BE2C (cell line): ENCODE measurements around the gene ELMO1.

Experiments used
- DNase-seq: peaks from one replicate; pipeline ENCODE4 v3.0.0-alpha.2; 2020
- H3K27me3 ChIP-seq: fragments of 250-450 bp; sonication (Bioruptor Pico); 2 replicates; pipeline ENCODE4 v1.5.1; 2020; ENCODE audit warnings: mild to moderate bottlenecking
- H3K36me3 ChIP-seq: fragments of 250-450 bp; sonication (Bioruptor Pico); 2 replicates; pipeline ENCODE4 v1.5.1; 2020; ENCODE audit warnings: mild to moderate bottlenecking
- H3K4me1 ChIP-seq: fragments of 250-450 bp; sonication (Bioruptor Pico); 2 replicates; pipeline ENCODE4 v1.5.1; 2020
- H3K4me3 ChIP-seq: 2 replicates; pipeline ENCODE4 v1.5.1; 2011; ENCODE audit warnings: low read depth, low read length
- H3K9me3 ChIP-seq: fragments of 250-450 bp; sonication (Bioruptor Pico); 2 replicates; pipeline ENCODE4 v1.5.1; 2020
- TF ChIP-seq, protein P1 (sequence below): IDR thresholded peaks from 2 replicates; pipeline ENCODE4 v1.5.1; 2012; ENCODE audit warnings: mild to moderate bottlenecking, low read depth, low read length

The ELMO1 gene

DNA sequence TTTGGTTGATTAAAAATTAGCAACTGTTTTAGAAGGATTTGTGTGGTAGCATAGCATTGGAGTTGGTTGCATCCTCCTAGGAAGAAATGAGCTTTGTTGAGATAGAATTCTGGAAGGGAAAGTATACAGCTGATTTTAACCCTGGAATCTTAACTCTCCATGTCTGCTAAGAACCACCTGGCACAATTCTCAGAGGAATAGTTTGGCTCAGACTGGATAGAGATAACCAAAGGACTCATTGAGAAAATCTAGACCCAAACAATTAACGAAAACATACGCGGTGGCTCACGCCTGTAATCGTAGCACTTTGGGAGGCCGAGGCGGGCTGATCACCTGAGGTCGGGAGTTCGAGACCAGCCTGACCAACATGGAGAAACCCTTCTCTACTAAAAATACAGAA, 625.3 kb downstream of the ELMO1 start:
- no peaks in the 10 kb centered on the region for H3K27me3 ChIP-seq
- DNase-seq, result no peak
- no peaks in the 10 kb centered on the region for H3K4me1 ChIP-seq
- TF ChIP-seq, protein P1, sequence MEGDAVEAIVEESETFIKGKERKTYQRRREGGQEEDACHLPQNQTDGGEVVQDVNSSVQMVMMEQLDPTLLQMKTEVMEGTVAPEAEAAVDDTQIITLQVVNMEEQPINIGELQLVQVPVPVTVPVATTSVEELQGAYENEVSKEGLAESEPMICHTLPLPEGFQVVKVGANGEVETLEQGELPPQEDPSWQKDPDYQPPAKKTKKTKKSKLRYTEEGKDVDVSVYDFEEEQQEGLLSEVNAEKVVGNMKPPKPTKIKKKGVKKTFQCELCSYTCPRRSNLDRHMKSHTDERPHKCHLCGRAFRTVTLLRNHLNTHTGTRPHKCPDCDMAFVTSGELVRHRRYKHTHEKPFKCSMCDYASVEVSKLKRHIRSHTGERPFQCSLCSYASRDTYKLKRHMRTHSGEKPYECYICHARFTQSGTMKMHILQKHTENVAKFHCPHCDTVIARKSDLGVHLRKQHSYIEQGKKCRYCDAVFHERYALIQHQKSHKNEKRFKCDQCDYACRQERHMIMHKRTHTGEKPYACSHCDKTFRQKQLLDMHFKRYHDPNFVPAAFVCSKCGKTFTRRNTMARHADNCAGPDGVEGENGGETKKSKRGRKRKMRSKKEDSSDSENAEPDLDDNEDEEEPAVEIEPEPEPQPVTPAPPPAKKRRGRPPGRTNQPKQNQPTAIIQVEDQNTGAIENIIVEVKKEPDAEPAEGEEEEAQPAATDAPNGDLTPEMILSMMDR, result no peak
- H3K9me3 ChIP-seq, result no peaks in the 10 kb centered on the region
- no peaks in the 10 kb centered on the region for H3K36me3 ChIP-seq
- no peak overlapping the region for H3K4me3 ChIP-seq

DNA sequence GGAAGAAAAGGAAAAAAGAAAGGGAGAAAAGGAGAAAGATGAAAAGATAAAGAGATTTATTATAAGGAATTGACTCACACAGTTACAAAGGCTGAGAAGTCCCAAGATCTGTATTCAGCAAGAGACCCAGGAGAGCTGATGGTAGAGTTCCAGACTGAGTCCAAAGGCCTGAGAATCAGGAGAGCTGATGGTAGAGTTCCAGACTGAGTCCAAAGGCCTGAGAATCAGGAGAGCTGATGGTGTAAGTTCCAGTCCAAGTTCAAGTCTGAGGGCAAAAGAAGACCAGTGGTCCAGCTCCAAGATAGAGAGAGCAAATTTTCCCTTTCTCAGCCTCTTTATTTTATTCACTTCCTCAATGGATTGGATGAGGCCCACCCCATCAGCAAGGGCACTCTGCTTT, 627.0 kb downstream of the ELMO1 start:
- TF ChIP-seq, protein P1, result no peak

DNA sequence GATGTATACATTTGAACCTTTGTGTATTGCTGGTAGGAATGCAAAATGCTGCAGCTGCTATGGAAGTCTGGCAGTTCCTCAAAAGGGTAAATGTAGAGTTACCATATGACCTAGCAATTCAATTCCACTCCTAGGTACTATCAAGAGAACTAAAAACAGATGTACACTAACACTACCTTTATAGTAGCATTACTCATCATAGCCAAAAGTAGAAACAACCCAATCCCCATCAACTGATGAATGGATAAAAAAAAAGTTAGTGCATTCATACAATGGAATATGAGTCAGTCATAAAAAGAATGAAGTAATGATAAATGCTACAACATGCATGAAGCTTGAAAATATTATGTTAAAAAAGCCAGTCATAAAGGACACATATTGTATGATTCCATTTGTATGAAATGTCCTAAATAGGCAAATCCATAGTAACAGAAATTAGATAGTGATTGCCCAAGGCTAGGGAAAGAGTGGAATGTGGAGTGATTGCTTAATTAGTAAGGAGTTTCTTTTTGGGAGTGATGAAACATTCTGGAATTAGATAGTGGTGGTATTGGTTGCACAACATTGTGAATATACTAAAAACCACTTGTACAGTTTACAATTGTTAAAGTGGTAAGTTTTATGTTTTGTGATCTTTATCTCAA, 628.0 kb downstream of the ELMO1 start:
- no peak for DNase-seq
- Histone ChIP-seq H3K27me3 (no peaks in the 10 kb centered on the region), H3K4me3 (no peak overlapping the region), H3K4me1 (no peaks in the 10 kb centered on the region), H3K36me3 (no peaks in the 10 kb centered on the region), H3K9me3 (no peaks in the 10 kb centered on the region)
- TF ChIP-seq, protein P1, result no peak

More for the DNA sequence above, 627.0 kb downstream of the ELMO1 start:
- H3K4me3 ChIP-seq, result no peak overlapping the region
- H3K27me3 ChIP-seq, result no peaks in the 10 kb centered on the region
- no peaks in the 10 kb centered on the region for H3K36me3 ChIP-seq
- H3K9me3 ChIP-seq, result no peaks in the 10 kb centered on the region
- DNase-seq, result no peak
- no peaks in the 10 kb centered on the region for H3K4me1 ChIP-seq

DNA sequence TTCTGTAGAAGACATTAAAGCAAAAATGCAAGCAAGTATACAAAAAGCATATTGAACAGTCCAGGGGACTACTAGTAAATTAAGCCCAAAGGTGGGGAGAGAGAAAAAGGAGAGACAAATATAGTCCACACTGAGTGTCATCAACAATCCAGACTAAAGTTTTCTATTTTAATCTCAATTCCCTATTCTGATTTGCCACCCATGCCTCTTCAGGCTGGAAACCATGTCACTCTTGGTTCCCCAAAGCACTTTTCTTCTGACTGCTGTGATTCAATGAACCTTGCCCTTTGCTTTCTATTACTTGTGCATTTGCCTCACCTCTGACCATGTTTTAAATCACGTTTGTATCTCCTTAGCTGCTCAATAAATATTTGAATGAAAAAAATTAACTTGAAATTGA, 629.0 kb downstream of the ELMO1 start:
- H3K4me3 ChIP-seq, result no peak overlapping the region
- H3K4me1 ChIP-seq, result no peaks in the 10 kb centered on the region
- TF ChIP-seq, protein P1, result no peak
- no peaks in the 10 kb centered on the region for H3K36me3 ChIP-seq
- no peak for DNase-seq
- no peaks in the 10 kb centered on the region for H3K9me3 ChIP-seq
- no peaks in the 10 kb centered on the region for H3K27me3 ChIP-seq

DNA sequence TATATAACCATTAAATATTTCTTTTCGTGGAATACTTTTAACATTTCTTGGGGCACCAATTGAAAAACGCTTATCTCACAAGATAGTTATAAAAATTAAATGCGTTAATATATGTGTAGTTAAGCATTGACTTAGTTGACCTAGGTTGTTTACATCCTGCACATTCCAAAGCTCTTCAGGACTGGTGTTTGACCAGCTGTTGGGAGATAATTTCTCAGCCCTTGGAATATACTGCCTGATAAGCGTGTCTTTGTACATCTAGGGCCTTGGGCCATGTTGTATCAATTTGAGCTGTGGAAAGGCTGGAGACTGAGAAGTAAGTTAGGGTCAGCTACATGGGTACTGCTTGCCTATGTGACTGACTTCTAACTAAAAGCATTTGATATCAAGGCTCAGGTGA, 634.4 kb downstream of the ELMO1 start:
- TF ChIP-seq, protein P1, result no peak

DNA sequence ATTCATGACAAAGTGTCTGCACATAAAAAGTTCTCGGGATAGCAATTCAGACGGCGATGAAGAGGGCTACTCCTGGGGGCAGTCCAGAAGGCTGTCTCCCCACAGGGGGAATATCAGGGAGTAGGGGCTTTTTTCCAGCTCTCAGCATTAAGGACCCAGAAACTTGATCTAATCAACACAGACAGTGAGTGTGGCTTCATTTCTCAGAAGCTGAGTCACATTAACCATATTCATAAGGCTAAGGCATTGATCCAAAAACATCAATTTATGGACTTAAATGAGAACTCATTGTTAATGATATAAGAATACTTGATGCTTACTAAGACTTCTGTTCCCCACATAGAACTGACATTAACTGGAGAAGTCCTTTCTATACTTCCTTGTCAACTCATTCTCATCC, 636.9 kb downstream of the ELMO1 start:
- no peak for DNase-seq
- H3K36me3 ChIP-seq, result no peaks in the 10 kb centered on the region
- H3K4me1 ChIP-seq, result no peaks in the 10 kb centered on the region
- no peak overlapping the region for H3K4me3 ChIP-seq
- TF ChIP-seq, protein P1, result no peak
- no peaks in the 10 kb centered on the region for H3K27me3 ChIP-seq
- no peaks in the 10 kb centered on the region for H3K9me3 ChIP-seq

More for the DNA sequence above, 634.4 kb downstream of the ELMO1 start:
- H3K4me3 ChIP-seq, result no peak overlapping the region
- DNase-seq, result no peak
- no peaks in the 10 kb centered on the region for H3K4me1 ChIP-seq
- H3K36me3 ChIP-seq, result no peaks in the 10 kb centered on the region
- H3K27me3 ChIP-seq, result no peaks in the 10 kb centered on the region
- H3K9me3 ChIP-seq, result no peaks in the 10 kb centered on the region
